Measurements from ENCODE around the gene ERAP2.

Gene ERAP2

GRCh38 chr5:96968074-96968473, 91.8 kb downstream of the ERAP2 start:
- no peak overlapping the region for H3K4me3 ChIP-seq (ENCODE audit: low read depth, low read length)
- no peak for TF ChIP-seq CTCF (IDR thresholded peaks at IDR 0.05; ENCODE audit: control insufficient read depth, extremely low read depth, insufficient read depth)
- no peak for DNase-seq (ENCODE audit: low read depth)

GRCh38 chr5:96968614-96969013, 92.3 kb downstream of the ERAP2 start:
- no peak for DNase-seq (ENCODE audit: low read depth)
- H3K4me3 ChIP-seq (ENCODE audit: low read depth, low read length): no peak overlapping the region
- TF ChIP-seq CTCF (IDR thresholded peaks at IDR 0.05; ENCODE audit: control insufficient read depth, extremely low read depth, insufficient read depth): no peak

Data from LNCaP clone FGC (cell line).